ENCODE measurements around the gene C2CD2. TPM values are rescaled to one million over a fixed set of nuclear protein-coding genes. Genes with fewer than 3 reads are reported as not detected.

The C2CD2 gene
- polyA plus RNA-seq, 1 donor (not counting 4 experiments of a cell fraction or from before 2014, with no cell fraction given), result 39.9 TPM

DNA sequence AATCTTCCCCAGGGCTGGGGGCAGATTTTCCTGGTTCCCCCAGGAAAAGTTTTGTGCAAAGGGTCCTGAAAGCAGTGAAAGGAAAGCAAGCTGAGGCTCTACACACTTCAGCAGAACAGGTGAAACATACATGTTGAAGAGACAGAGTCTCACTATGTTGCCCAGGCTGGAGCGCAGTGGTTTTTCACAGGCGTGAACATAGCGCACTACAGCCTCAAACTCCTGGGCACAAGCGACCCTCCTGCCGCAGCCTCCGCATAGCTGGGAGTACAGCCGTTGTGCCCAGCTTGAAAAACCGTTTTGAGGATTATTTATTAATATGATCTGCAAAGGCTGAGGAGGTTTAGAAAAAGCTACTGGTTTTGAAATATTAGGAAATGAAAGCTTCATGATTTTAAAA, 86.5 kb downstream of the C2CD2 start:
- Histone ChIP-seq H3K4me3 (ENCODE audit: control insufficient read depth in 2 of 3, extremely low read depth in 1 of 3, insufficient read depth in 2 of 3, low read depth in 1 of 3, low read length in 3 of 3) (no peak overlapping the region), H4K20me1 (ENCODE audit: control insufficient read depth, extremely low read depth, insufficient read depth, low read length) (peaks cover 3% of the 10 kb centered on the region), H3K4me2 (ENCODE audit: control insufficient read depth, extremely low read depth, insufficient read depth, low read depth, low read length) (no peak overlapping the region), H3K4me1 (ENCODE audit: control insufficient read depth, extremely low read depth, insufficient read depth, low read length) (no peaks in the 10 kb centered on the region), H3K36me3 (ENCODE audit: control insufficient read depth in 2 of 2, extremely low read depth in 1 of 2, insufficient read depth in 2 of 2, low read length in 2 of 2) (peaks cover 0 to 1% of the 10 kb centered on the region in 2 experiments), H3K27ac (ENCODE audit: control insufficient read depth, insufficient read depth, low read length) (no peak overlapping the region), H3K79me2 (ENCODE audit: control insufficient read depth, insufficient read depth, low read length) (peaks cover 7% of the 10 kb centered on the region), H3K9me3 (ENCODE audit: control insufficient read depth, low read depth, low read length) (no peaks in the 10 kb centered on the region), H3K9ac (ENCODE audit: control insufficient read depth, extremely low read depth, insufficient read depth, low read length) (no peak overlapping the region), H3K27me3 (ENCODE audit: control insufficient read depth, extremely low read depth, insufficient read depth, low read length) (no peaks in the 10 kb centered on the region), H2AFZ (ENCODE audit: control insufficient read depth, low read length) (no peak overlapping the region), H3K9me1 (ENCODE audit: control insufficient read depth, extremely low read depth, insufficient read depth, low read length) (no peaks in the 10 kb centered on the region)
- TF ChIP-seq EZH2 (IDR thresholded peaks at IDR 0.05; ENCODE audit: low read length), result no peak
- TF ChIP-seq, protein P1, sequence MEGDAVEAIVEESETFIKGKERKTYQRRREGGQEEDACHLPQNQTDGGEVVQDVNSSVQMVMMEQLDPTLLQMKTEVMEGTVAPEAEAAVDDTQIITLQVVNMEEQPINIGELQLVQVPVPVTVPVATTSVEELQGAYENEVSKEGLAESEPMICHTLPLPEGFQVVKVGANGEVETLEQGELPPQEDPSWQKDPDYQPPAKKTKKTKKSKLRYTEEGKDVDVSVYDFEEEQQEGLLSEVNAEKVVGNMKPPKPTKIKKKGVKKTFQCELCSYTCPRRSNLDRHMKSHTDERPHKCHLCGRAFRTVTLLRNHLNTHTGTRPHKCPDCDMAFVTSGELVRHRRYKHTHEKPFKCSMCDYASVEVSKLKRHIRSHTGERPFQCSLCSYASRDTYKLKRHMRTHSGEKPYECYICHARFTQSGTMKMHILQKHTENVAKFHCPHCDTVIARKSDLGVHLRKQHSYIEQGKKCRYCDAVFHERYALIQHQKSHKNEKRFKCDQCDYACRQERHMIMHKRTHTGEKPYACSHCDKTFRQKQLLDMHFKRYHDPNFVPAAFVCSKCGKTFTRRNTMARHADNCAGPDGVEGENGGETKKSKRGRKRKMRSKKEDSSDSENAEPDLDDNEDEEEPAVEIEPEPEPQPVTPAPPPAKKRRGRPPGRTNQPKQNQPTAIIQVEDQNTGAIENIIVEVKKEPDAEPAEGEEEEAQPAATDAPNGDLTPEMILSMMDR (optimal IDR thresholded peaks at IDR 0.05 in 1 of 3, IDR thresholded peaks at IDR 0.05 in 1 of 3, conservative IDR thresholded peaks at IDR 0.05 in 1 of 3; ENCODE audit: extremely low read depth in 1 of 3, insufficient read depth in 2 of 3, low read length in 3 of 3), result no peak
- dilution Hi-C loops (cut with MboI; ENCODE audit: extremely low pct_ligation_motif_present, low sequenced_read_pairs), result no loop called here
- no peak for DNase-seq (ENCODE audit: low read depth, low spot score)
- no peak for FAIRE-seq

DNA sequence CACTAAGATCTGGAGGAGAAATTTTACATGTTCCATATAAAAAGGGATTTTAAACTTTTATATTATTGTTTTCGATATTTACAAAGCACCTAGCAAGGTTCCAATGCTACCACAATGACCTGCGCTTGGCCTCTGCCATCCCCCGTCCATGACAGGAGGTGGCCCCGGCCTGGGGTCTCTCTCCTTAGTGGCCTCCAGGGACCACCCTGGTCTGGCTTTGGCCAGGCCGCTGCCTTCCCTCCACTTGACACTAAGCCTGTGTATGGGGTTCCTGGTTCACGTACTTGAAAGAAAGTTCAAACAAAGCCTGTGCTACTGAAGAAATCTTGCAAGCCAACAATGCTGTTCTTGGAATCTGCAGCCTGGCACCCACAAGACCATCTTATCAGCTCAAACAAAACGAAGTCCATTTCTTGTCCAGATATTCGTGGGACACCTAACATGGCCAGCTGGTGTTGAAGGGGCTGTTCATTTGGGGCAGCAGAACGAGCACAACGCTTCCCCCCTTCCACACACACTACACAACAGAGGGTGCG, 87.5 kb downstream of the C2CD2 start:
- H3K4me2 ChIP-seq (ENCODE audit: control insufficient read depth, extremely low read depth, insufficient read depth, low read depth, low read length), result no peak overlapping the region
- FAIRE-seq, result no peak
- dilution Hi-C loops (cut with MboI; ENCODE audit: extremely low pct_ligation_motif_present, low sequenced_read_pairs), result no loop called here

More for the DNA sequence above, 87.5 kb downstream of the C2CD2 start:
- H3K9me3 ChIP-seq (ENCODE audit: control insufficient read depth, low read depth, low read length), result no peaks in the 10 kb centered on the region
- no peak overlapping the region for H2AFZ ChIP-seq (ENCODE audit: control insufficient read depth, low read length)
- H3K36me3 ChIP-seq (ENCODE audit: control insufficient read depth in 2 of 2, extremely low read depth in 1 of 2, insufficient read depth in 2 of 2, low read length in 2 of 2), result peaks cover 0 to 1% of the 10 kb centered on the region in 2 experiments
- TF ChIP-seq EZH2 (IDR thresholded peaks at IDR 0.05; ENCODE audit: low read length), result no peak
- TF ChIP-seq, protein P1 (optimal IDR thresholded peaks at IDR 0.05 in 1 of 3, IDR thresholded peaks at IDR 0.05 in 1 of 3, conservative IDR thresholded peaks at IDR 0.05 in 1 of 3; ENCODE audit: extremely low read depth in 1 of 3, insufficient read depth in 2 of 3, low read length in 3 of 3), result no peak
- peaks cover 3% of the 10 kb centered on the region for H4K20me1 ChIP-seq (ENCODE audit: control insufficient read depth, extremely low read depth, insufficient read depth, low read length)
- no peak overlapping the region for H3K9ac ChIP-seq (ENCODE audit: control insufficient read depth, extremely low read depth, insufficient read depth, low read length)
- no peaks in the 10 kb centered on the region for H3K9me1 ChIP-seq (ENCODE audit: control insufficient read depth, extremely low read depth, insufficient read depth, low read length)
- no peak for DNase-seq (ENCODE audit: low read depth, low spot score)
- peaks cover 10% of the 10 kb centered on the region for H3K79me2 ChIP-seq (ENCODE audit: control insufficient read depth, insufficient read depth, low read length)
- H3K27me3 ChIP-seq (ENCODE audit: control insufficient read depth, extremely low read depth, insufficient read depth, low read length), result no peaks in the 10 kb centered on the region
- no peak overlapping the region for H3K4me3 ChIP-seq (ENCODE audit: control insufficient read depth in 2 of 3, extremely low read depth in 1 of 3, insufficient read depth in 2 of 3, low read depth in 1 of 3, low read length in 3 of 3)
- no peak overlapping the region for H3K27ac ChIP-seq (ENCODE audit: control insufficient read depth, insufficient read depth, low read length)
- no peaks in the 10 kb centered on the region for H3K4me1 ChIP-seq (ENCODE audit: control insufficient read depth, extremely low read depth, insufficient read depth, low read length)
